ENCODE data around the gene DHRS9.
"Not testable (repeated sequence)": the region's sequence is repeated elsewhere in the genome, so short reads cannot be mapped to it uniquely, and the experiment has no call there.

Gene DHRS9

GRCh38 chr2:169119851-169120250 lies 50.5 kb downstream of the DHRS9 start:
- in situ Hi-C loops (cut with HindIII; ENCODE audit: low sequenced_read_pairs) = no loop called here

GRCh38 chr2:169129703-169130243 lies 60.4 kb downstream of the DHRS9 start:
- in situ Hi-C loops (cut with HindIII; ENCODE audit: low sequenced_read_pairs) = no loop called here

GRCh38 chr2:169131587-169132512 lies 62.5 kb downstream of the DHRS9 start:
- in situ Hi-C loops (cut with HindIII; ENCODE audit: low sequenced_read_pairs) = no loop called here

- in situ Hi-C loops (cut with HindIII; ENCODE audit: low sequenced_read_pairs) = not testable (repeated sequence)
Measured at GRCh38 chr2:169134272-169134671, 64.9 kb downstream of the DHRS9 start.

GRCh38 chr2:169136428-169136827 lies 67.1 kb downstream of the DHRS9 start:
- in situ Hi-C loops (cut with HindIII; ENCODE audit: low sequenced_read_pairs) = not testable (repeated sequence)

- in situ Hi-C loops (cut with HindIII; ENCODE audit: low sequenced_read_pairs) = no loop called here
Measured at GRCh38 chr2:169136885-169137534, 67.6 kb downstream of the DHRS9 start.

- in situ Hi-C loops (cut with HindIII; ENCODE audit: low sequenced_read_pairs) = no loop called here
Measured at GRCh38 chr2:169137924-169138323, 68.6 kb downstream of the DHRS9 start.

GRCh38 chr2:169139145-169139544 lies 69.8 kb downstream of the DHRS9 start:
- in situ Hi-C loops (cut with HindIII; ENCODE audit: low sequenced_read_pairs) = no loop called here

GRCh38 chr2:169139993-169140767 lies 70.8 kb downstream of the DHRS9 start:
- in situ Hi-C loops (cut with HindIII; ENCODE audit: low sequenced_read_pairs) = no loop called here

GRCh38 chr2:169141713-169142352 lies 72.5 kb downstream of the DHRS9 start:
- in situ Hi-C loops (cut with HindIII; ENCODE audit: low sequenced_read_pairs) = no loop called here

- in situ Hi-C loops (cut with HindIII; ENCODE audit: low sequenced_read_pairs) = no loop called here
Measured at GRCh38 chr2:169143998-169144397, 74.6 kb downstream of the DHRS9 start.
